ENCODE results near the gene ELP1. TPM values are rescaled to one million over a fixed set of nuclear protein-coding genes. Genes with fewer than 3 reads are reported as not detected.

The ELP1 gene
- total and polyA plus RNA-seq, 2 experiments from 2014 or later, result 9.1 to 46.3 TPM

- TF ChIP-seq, protein P1, sequence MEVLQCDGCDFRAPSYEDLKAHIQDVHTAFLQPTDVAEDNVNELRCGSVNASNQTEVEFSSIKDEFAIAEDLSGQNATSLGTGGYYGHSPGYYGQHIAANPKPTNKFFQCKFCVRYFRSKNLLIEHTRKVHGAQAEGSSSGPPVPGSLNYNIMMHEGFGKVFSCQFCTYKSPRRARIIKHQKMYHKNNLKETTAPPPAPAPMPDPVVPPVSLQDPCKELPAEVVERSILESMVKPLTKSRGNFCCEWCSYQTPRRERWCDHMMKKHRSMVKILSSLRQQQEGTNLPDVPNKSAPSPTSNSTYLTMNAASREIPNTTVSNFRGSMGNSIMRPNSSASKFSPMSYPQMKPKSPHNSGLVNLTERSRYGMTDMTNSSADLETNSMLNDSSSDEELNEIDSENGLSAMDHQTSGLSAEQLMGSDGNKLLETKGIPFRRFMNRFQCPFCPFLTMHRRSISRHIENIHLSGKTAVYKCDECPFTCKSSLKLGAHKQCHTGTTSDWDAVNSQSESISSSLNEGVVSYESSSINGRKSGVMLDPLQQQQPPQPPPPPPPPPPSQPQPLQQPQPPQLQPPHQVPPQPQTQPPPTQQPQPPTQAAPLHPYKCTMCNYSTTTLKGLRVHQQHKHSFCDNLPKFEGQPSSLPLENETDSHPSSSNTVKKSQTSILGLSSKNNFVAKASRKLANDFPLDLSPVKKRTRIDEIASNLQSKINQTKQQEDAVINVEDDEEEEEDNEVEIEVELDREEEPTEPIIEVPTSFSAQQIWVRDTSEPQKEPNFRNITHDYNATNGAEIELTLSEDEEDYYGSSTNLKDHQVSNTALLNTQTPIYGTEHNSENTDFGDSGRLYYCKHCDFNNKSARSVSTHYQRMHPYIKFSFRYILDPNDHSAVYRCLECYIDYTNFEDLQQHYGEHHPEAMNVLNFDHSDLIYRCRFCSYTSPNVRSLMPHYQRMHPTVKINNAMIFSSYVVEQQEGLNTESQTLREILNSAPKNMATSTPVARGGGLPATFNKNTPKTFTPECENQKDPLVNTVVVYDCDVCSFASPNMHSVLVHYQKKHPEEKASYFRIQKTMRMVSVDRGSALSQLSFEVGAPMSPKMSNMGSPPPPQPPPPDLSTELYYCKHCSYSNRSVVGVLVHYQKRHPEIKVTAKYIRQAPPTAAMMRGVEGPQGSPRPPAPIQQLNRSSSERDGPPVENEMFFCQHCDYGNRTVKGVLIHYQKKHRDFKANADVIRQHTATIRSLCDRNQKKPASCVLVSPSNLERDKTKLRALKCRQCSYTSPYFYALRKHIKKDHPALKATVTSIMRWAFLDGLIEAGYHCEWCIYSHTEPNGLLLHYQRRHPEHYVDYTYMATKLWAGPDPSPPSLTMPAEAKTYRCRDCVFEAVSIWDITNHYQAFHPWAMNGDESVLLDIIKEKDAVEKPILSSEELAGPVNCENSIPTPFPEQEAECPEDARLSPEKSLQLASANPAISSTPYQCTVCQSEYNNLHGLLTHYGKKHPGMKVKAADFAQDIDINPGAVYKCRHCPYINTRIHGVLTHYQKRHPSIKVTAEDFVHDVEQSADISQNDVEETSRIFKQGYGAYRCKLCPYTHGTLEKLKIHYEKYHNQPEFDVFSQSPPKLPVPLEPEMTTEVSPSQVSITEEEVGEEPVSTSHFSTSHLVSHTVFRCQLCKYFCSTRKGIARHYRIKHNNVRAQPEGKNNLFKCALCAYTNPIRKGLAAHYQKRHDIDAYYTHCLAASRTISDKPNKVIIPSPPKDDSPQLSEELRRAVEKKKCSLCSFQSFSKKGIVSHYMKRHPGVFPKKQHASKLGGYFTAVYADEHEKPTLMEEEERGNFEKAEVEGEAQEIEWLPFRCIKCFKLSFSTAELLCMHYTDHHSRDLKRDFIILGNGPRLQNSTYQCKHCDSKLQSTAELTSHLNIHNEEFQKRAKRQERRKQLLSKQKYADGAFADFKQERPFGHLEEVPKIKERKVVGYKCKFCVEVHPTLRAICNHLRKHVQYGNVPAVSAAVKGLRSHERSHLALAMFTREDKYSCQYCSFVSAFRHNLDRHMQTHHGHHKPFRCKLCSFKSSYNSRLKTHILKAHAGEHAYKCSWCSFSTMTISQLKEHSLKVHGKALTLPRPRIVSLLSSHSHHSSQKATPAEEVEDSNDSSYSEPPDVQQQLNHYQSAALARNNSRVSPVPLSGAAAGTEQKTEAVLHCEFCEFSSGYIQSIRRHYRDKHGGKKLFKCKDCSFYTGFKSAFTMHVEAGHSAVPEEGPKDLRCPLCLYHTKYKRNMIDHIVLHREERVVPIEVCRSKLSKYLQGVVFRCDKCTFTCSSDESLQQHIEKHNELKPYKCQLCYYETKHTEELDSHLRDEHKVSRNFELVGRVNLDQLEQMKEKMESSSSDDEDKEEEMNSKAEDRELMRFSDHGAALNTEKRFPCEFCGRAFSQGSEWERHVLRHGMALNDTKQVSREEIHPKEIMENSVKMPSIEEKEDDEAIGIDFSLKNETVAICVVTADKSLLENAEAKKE (CRISPR knock-in tag; IDR thresholded peaks at IDR 0.05), result no peak
- TF ChIP-seq, protein P2, sequence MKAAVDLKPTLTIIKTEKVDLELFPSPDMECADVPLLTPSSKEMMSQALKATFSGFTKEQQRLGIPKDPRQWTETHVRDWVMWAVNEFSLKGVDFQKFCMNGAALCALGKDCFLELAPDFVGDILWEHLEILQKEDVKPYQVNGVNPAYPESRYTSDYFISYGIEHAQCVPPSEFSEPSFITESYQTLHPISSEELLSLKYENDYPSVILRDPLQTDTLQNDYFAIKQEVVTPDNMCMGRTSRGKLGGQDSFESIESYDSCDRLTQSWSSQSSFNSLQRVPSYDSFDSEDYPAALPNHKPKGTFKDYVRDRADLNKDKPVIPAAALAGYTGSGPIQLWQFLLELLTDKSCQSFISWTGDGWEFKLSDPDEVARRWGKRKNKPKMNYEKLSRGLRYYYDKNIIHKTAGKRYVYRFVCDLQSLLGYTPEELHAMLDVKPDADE (IDR thresholded peaks at IDR 0.05), result no peak
- TF ChIP-seq POLR2AphosphoS5 (IDR thresholded peaks at IDR 0.05; ENCODE audit: low read depth) (no peak), EZH2phosphoT487 (IDR thresholded peaks at IDR 0.05; ENCODE audit: unreplicated experiment) (no peak), JUNB (IDR thresholded peaks at IDR 0.05; ENCODE audit: unreplicated experiment) (no peak)
Observed at GRCh38 chr9:108956631-108957026, 22.7 kb upstream of the ELP1 start (continued).

- Mint-ChIP-seq H3K9me3 (no peaks in the 10 kb centered on the region), H3K4me3 (no peak overlapping the region), H3K4me1 (no peaks in the 10 kb centered on the region), H3K27ac (no peak overlapping the region), H3K27me3 (ENCODE audit: insufficient read depth, low read depth, poor library complexity) (no peaks in the 10 kb centered on the region), H3K36me3 (ENCODE audit: low read depth) (peaks cover 6% of the 10 kb centered on the region; the same call in 2 of the 3 replicates)
- no peaks in the 10 kb centered on the region for H3K36me3 ChIP-seq (ENCODE audit: insufficient read depth)
- no peaks in the 10 kb centered on the region for H3K79me2 ChIP-seq (replicated peaks; ENCODE audit: insufficient read depth)
- DNase-seq (ENCODE audit: low spot score), result no peak
- no peak overlapping the region for H2AFZ ChIP-seq
- H3K4me3 ChIP-seq, result no peak overlapping the region
- H3F3A ChIP-seq (replicated peaks; ENCODE audit: low read depth), result no peaks in the 10 kb centered on the region
- peaks cover 3% of the 10 kb centered on the region; the same call in 1 of the 2 replicates for H4K20me1 ChIP-seq (replicated peaks; ENCODE audit: insufficient read depth)
- no peaks in the 10 kb centered on the region for H3K27me3 ChIP-seq (ENCODE audit: insufficient read depth)
- no peak for ATAC-seq
- no peak overlapping the region for H3K27ac ChIP-seq (ENCODE audit: low read depth)
- no peak overlapping the region for H3K4me2 ChIP-seq
- TF ChIP-seq ZNF114 (CRISPR knock-in tag; IDR thresholded peaks at IDR 0.05) (no peak), CREB1 (CRISPR knock-in tag; IDR thresholded peaks at IDR 0.05; ENCODE audit: low read depth) (no peak), EZH2phosphoT487 (IDR thresholded peaks at IDR 0.05; ENCODE audit: unreplicated experiment) (no peak), ZNF331 (CRISPR knock-in tag; IDR thresholded peaks at IDR 0.05; ENCODE audit: low read depth) (no peak), REST (IDR thresholded peaks at IDR 0.05; ENCODE audit: unreplicated experiment) (no peak)
- H3K4me1 ChIP-seq (ENCODE audit: insufficient read depth), result no peaks in the 10 kb centered on the region
- H3K9me2 ChIP-seq (ENCODE audit: insufficient read depth), result no peaks in the 10 kb centered on the region
Observed at GRCh38 chr9:108956022-108956630, 22.2 kb upstream of the ELP1 start.

Data from GM23338 (cell line).